ENCODE measurements around the gene PRIM2.
"Not testable (repeated sequence)": the region's sequence is repeated elsewhere in the genome, so short reads cannot be mapped to it uniquely, and the experiment has no call there.

DNA sequence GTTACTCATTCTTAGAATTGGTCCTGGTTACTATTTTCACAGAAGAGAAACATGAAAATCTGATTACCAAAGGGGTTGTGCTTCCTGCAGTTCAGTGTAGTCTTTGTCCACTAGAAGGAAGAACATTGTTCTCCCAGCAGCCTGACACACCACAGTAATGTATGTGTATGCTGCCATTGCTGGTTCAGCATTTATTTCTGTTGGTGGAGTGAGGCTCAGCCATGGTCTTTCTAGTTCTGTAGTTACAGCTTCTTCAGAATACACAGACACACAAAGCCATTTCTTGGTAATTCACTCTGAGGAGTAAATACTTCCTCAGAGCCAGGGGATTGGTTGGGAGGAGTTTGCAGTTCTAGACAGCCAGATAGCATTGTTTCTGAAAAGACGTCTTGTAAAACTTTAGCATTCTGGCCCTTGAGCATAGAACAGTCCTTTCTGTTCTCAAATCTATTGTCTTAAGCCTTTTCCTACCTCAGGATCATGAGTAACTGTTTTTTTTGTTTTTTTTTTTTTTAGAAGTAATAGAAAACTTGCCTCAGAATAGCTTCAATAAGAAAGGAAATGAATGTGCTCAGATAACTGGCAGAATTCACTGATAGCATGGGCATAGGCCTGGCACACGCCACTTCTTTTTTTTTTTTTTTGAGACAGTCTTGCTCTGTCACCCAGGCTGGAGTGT lies 128.5 kb downstream of the PRIM2 start:
- TF ChIP-seq, protein P1, sequence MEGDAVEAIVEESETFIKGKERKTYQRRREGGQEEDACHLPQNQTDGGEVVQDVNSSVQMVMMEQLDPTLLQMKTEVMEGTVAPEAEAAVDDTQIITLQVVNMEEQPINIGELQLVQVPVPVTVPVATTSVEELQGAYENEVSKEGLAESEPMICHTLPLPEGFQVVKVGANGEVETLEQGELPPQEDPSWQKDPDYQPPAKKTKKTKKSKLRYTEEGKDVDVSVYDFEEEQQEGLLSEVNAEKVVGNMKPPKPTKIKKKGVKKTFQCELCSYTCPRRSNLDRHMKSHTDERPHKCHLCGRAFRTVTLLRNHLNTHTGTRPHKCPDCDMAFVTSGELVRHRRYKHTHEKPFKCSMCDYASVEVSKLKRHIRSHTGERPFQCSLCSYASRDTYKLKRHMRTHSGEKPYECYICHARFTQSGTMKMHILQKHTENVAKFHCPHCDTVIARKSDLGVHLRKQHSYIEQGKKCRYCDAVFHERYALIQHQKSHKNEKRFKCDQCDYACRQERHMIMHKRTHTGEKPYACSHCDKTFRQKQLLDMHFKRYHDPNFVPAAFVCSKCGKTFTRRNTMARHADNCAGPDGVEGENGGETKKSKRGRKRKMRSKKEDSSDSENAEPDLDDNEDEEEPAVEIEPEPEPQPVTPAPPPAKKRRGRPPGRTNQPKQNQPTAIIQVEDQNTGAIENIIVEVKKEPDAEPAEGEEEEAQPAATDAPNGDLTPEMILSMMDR (IDR thresholded peaks at IDR 0.05; ENCODE audit: insufficient read depth, low read length): not testable (repeated sequence)
- not testable (repeated sequence) for TF ChIP-seq GABPA (IDR thresholded peaks at IDR 0.05; ENCODE audit: low read depth); REST (IDR thresholded peaks at IDR 0.05; ENCODE audit: insufficient replicate concordance, low read depth); POLR2AphosphoS5 (IDR thresholded peaks at IDR 0.05; ENCODE audit: low read depth)
